ENCODE results near the gene LGR4.

DNA sequence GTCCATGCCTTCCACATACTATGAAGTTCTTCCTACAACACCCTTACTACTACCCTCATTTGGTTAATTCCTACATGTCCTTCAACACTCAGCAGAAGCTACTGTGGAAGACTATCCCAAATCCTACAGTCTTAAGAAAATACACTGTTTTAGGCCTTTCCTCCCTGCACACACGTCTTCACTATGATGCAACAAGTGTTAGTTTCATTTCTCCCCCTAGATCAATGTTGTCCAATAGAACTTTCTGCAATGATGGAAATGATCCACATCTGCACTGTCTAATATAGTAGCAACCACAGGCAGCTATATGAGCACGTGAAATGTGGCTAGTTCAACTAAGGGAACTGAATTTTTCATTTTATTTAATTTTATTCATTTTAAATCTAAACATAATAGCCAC, 62.8 kb downstream of the LGR4 start:
- TF ChIP-seq CTCF (IDR thresholded peaks at IDR 0.05) (no peak), POLR2A (IDR thresholded peaks at IDR 0.05) (no peak), POLR2AphosphoS5 (IDR thresholded peaks at IDR 0.05) (no peak), EP300 (IDR thresholded peaks at IDR 0.05; ENCODE audit: low read depth) (no peak)
